ENCODE data around the gene ABRACL. TPM values are rescaled to one million over a fixed set of nuclear protein-coding genes. Genes with fewer than 3 reads are reported as not detected.

Gene ABRACL
- total RNA-seq, 2 donors from 2014 or later = 69.6 to 115 TPM

- Mint-ChIP-seq H3K9me3 (no peaks in the 10 kb centered on the region), H3K27me3 (peaks cover 5 to 7% of the 10 kb centered on the region in 2 donors), H3K4me3 (no peak overlapping the region), H3K4me1 (ENCODE audit: low read depth in 2 of 2) (no peaks in the 10 kb centered on the region), H3K27ac (no peak overlapping the region), H3K36me3 (no peaks in the 10 kb centered on the region)
- no peak for ATAC-seq
- no peak for DNase-seq (ENCODE audit: low spot score)
Observed at GRCh38 chr6:138996524-138996923, 32.0 kb upstream of the ABRACL start.

DNA sequence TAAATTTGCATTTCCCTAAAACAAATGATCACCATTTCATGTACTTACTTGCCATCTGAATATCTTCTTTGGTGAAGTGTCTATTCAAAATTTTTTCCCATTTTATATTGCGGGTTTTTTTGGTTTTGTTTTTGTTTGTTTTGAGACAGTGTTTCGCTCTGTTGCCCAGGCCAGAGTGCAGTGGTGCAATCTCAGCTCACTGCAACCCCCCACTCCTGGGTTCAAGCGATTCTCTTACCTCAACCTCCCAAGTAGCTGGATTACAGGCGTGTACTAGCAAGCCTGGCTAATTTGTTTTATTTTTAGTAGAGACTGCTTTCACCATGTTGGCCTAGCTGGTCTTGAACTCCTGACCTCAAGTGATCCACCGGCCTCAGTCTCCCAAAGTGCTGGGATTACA, 31.4 kb upstream of the ABRACL start:
- no peak overlapping the region for H3K4me3 Mint-ChIP-seq
- H3K36me3 Mint-ChIP-seq = no peaks in the 10 kb centered on the region
- DNase-seq (ENCODE audit: low spot score) (no peak), ATAC-seq (no peak)
- no peaks in the 10 kb centered on the region for H3K4me1 Mint-ChIP-seq (ENCODE audit: low read depth in 2 of 2)
- no peaks in the 10 kb centered on the region for H3K9me3 Mint-ChIP-seq
- peaks cover 4 to 7% of the 10 kb centered on the region in 2 donors for H3K27me3 Mint-ChIP-seq
- no peak overlapping the region for H3K27ac Mint-ChIP-seq

DNA sequence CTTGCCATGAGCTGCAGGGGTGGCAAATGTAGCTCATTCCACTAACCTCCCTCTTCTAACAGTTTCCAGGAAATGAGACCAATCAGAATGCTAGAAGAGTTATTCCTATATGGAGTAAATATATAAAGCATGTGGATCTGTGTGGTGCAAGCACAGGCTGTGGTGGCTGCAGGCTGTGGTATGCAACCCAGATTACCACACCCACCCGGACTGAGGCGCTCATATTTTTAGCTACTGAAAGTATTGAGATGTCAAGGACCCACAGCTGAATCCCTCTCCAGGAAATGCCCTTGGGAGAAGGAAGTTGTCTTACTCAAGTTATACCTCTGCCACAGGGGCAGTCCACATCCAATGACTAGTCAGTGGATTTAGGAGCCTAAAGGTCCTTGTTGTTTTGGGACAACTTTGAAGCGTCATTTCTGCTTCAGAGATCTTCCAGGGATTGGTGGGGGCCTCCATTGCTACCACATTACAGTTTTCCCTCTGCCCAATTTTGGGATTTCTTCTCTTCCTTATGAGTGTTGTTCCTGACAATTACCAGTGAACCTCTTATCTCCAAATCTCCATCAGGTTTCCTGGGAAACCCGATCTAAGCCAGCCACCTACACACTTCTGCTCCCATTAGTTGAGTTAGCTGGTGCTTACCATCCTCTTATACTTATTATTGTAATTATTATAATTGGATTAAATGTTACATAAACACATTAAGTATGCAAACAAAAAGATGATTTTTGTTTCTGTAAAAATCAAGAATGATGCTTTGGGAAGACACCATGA, 28.4 kb upstream of the ABRACL start:
- H3K36me3 Mint-ChIP-seq = no peaks in the 10 kb centered on the region
- ATAC-seq = peak in 1 of 2 donors; percentile 27
- no peaks in the 10 kb centered on the region for H3K4me1 Mint-ChIP-seq (ENCODE audit: low read depth in 2 of 2)

DNA sequence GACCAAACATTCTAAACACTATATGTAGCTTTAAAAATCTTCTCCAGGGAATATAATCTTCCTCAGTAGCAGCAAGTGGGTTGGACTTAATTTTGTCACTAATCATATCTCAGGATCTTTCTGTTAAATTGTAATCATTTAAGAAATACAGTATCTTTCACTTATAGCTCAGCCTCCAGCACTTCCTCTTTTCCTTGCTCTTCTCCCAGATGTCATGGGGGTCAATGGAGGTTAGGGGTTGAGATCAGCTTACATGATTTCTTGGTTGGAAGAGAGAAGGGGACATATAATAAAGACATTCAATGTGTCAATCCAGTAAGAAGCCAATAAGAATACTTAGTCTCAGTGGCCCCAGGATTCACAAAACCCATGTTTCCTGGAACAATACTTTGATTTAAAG, 24.8 kb upstream of the ABRACL start:
- Mint-ChIP-seq H3K36me3 (no peaks in the 10 kb centered on the region), H3K27ac (no peak overlapping the region), H3K4me1 (ENCODE audit: low read depth in 2 of 2) (no peaks in the 10 kb centered on the region), H3K27me3 (peaks cover 0 to 5% of the 10 kb centered on the region in 2 donors), H3K9me3 (no peaks in the 10 kb centered on the region), H3K4me3 (no peak overlapping the region)
- DNase-seq (ENCODE audit: low spot score) = no peak
- no peak for ATAC-seq

More for the DNA sequence above, 28.4 kb upstream of the ABRACL start:
- Mint-ChIP-seq H3K9me3 (no peaks in the 10 kb centered on the region), H3K4me3 (no peak overlapping the region), H3K27me3 (peaks cover 0 to 4% of the 10 kb centered on the region in 2 donors), H3K27ac (no peak overlapping the region)
- no peak for DNase-seq (ENCODE audit: low spot score)

- no peak for DNase-seq (ENCODE audit: low spot score)
- H3K27ac Mint-ChIP-seq = no peak overlapping the region
Observed at GRCh38 chr6:139006477-139006876, 22.1 kb upstream of the ABRACL start.

GRCh38 chr6:139007428-139007827, 21.1 kb upstream of the ABRACL start:
- H3K27ac Mint-ChIP-seq = no peak overlapping the region
- H3K27me3 Mint-ChIP-seq = peaks cover 5 to 7% of the 10 kb centered on the region in 2 donors
- no peaks in the 10 kb centered on the region for H3K4me1 Mint-ChIP-seq (ENCODE audit: low read depth in 2 of 2)
- no peaks in the 10 kb centered on the region for H3K9me3 Mint-ChIP-seq
- DNase-seq (ENCODE audit: low spot score) = no peak
- no peaks in the 10 kb centered on the region for H3K36me3 Mint-ChIP-seq
- H3K4me3 Mint-ChIP-seq = no peak overlapping the region
- ATAC-seq = no peak

More at GRCh38 chr6:139006477-139006876, 22.1 kb upstream of the ABRACL start:
- Mint-ChIP-seq H3K4me3 (no peak overlapping the region), H3K4me1 (ENCODE audit: low read depth in 2 of 2) (no peaks in the 10 kb centered on the region), H3K36me3 (no peaks in the 10 kb centered on the region), H3K27me3 (peaks cover 0 to 5% of the 10 kb centered on the region in 2 donors), H3K9me3 (no peaks in the 10 kb centered on the region)
- no peak for ATAC-seq

DNA sequence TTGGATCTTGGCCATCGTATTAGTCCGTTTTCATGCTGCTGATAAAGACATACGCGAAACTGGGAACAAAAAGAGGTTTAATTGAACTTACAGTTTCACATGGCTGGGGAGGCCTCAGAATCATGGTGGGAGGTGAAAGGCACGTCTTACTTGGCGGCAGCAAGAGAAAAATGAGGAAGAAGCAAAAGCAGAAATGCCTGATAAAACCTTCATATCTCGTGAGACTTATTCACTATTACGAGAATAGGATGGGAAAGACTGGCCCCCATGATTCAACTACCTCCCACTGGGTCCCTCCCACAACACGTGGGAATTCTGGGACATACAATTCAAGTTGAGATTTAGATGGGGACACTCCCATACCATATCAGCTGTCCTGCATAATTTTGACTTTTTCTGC, 20.4 kb upstream of the ABRACL start:
- ATAC-seq (no peak), DNase-seq (ENCODE audit: low spot score) (no peak)
- no peaks in the 10 kb centered on the region for H3K36me3 Mint-ChIP-seq
- H3K4me3 Mint-ChIP-seq = no peak overlapping the region
- H3K27me3 Mint-ChIP-seq = peaks cover 5 to 7% of the 10 kb centered on the region in 2 donors
- H3K9me3 Mint-ChIP-seq = no peaks in the 10 kb centered on the region
- H3K27ac Mint-ChIP-seq = no peak overlapping the region
- no peaks in the 10 kb centered on the region for H3K4me1 Mint-ChIP-seq (ENCODE audit: low read depth in 2 of 2)

DNA sequence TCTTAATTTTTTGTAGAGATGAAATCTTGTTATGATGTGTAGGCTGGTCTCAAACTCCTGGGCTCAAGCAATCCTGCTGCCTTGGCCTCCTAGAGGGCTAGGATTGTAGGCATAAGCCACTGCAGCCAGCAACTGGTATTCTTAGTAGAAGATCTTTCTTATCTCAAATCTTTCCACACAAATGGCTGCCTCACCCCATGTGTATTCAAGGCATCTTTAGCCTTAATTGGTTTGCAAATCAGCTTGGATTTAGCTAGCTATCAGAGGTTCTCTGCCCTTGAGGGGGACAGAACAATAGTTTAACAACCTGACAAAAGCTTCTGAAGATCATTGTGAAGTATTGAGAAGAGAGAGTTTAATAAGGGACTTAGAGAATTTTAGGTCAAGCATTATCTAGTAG, 17.9 kb upstream of the ABRACL start:
- no peak overlapping the region for H3K4me3 Mint-ChIP-seq
- no peak for DNase-seq (ENCODE audit: low spot score)
- H3K27ac Mint-ChIP-seq = no peak overlapping the region
- ATAC-seq = no peak
- no peaks in the 10 kb centered on the region for H3K4me1 Mint-ChIP-seq (ENCODE audit: low read depth in 2 of 2)
- no peaks in the 10 kb centered on the region for H3K9me3 Mint-ChIP-seq
- peaks cover 2 to 7% of the 10 kb centered on the region in 2 donors for H3K27me3 Mint-ChIP-seq
- no peaks in the 10 kb centered on the region for H3K36me3 Mint-ChIP-seq

- Mint-ChIP-seq H3K4me1 (ENCODE audit: low read depth in 2 of 2) (no peaks in the 10 kb centered on the region), H3K36me3 (no peaks in the 10 kb centered on the region), H3K4me3 (no peak overlapping the region), H3K27ac (no peak overlapping the region), H3K9me3 (no peaks in the 10 kb centered on the region), H3K27me3 (peaks cover 2 to 7% of the 10 kb centered on the region in 2 donors)
- DNase-seq (ENCODE audit: low spot score) (no peak), ATAC-seq (no peak)
Observed at GRCh38 chr6:139011980-139012379, 16.6 kb upstream of the ABRACL start.

GRCh38 chr6:139013185-139013800, 15.3 kb upstream of the ABRACL start:
- Mint-ChIP-seq H3K9me3 (no peaks in the 10 kb centered on the region), H3K4me3 (no peak overlapping the region), H3K27ac (no peak overlapping the region), H3K36me3 (no peaks in the 10 kb centered on the region), H3K4me1 (ENCODE audit: low read depth in 2 of 2) (no peaks in the 10 kb centered on the region), H3K27me3 (peaks cover 2 to 9% of the 10 kb centered on the region in 2 donors)
- no peak for DNase-seq (ENCODE audit: low spot score)
- ATAC-seq = no peak

- Mint-ChIP-seq H3K36me3 (no peaks in the 10 kb centered on the region), H3K4me1 (ENCODE audit: low read depth in 2 of 2) (no peaks in the 10 kb centered on the region), H3K4me3 (no peak overlapping the region), H3K27ac (no peak overlapping the region), H3K27me3 (peaks cover 4 to 14% of the 10 kb centered on the region in 2 donors), H3K9me3 (no peaks in the 10 kb centered on the region)
- ATAC-seq (no peak), DNase-seq (ENCODE audit: low spot score) (no peak)
Observed at GRCh38 chr6:139014945-139015344, 13.6 kb upstream of the ABRACL start.

GRCh38 chr6:139016337-139017213, 12.0 kb upstream of the ABRACL start:
- DNase-seq (ENCODE audit: low spot score) (no peak), ATAC-seq (no peak)
- H3K9me3 Mint-ChIP-seq = no peaks in the 10 kb centered on the region
- no peaks in the 10 kb centered on the region for H3K4me1 Mint-ChIP-seq (ENCODE audit: low read depth in 2 of 2)
- peaks cover 4 to 14% of the 10 kb centered on the region in 2 donors for H3K27me3 Mint-ChIP-seq
- no peak overlapping the region for H3K4me3 Mint-ChIP-seq
- no peak overlapping the region for H3K27ac Mint-ChIP-seq
- H3K36me3 Mint-ChIP-seq = no peaks in the 10 kb centered on the region

DNA sequence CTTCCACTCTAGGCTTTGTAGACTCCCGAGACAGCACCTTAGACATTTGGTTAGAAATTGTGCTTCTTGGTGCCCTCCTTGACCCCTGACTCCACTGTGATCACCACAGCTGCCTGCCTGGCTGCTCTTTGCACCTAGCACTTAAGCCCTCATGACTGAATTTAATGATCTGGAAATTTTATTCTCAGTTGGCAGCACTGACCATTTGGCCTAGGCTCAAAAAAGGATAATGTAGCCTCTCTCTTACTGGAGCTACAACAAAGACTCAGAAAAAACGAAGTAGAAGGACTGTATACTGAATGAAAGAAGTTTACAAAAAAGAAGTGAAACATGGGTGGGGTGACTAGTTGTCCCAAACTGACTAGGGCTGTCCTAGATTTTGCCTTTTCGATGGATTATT, 11.3 kb upstream of the ABRACL start:
- Mint-ChIP-seq H3K36me3 (no peaks in the 10 kb centered on the region), H3K27me3 (peaks cover 4 to 9% of the 10 kb centered on the region in 2 donors), H3K27ac (no peak overlapping the region), H3K4me3 (no peak overlapping the region), H3K9me3 (no peaks in the 10 kb centered on the region), H3K4me1 (ENCODE audit: low read depth in 2 of 2) (no peaks in the 10 kb centered on the region)
- ATAC-seq (no peak), DNase-seq (ENCODE audit: low spot score) (no peak)

DNA sequence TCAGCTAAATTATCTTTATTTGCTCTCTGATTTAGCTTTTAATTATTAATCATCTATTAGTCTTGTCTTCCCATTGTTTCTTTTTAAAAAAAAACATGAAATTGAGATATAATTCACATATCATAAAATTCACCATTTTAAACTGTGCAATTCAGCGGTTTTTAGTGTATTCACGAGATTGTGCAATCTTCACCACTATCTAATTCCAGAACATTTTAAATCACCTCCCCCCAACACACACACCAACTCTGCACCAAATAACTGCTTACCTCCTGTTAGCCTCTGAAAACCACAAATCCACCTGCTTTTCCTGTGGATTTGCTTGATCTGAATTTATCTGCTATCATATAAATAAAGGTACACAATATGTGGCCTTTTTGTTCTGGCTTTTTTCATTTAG, 8.8 kb upstream of the ABRACL start:
- ATAC-seq (no peak), DNase-seq (ENCODE audit: low spot score) (no peak)
- Mint-ChIP-seq H3K36me3 (no peaks in the 10 kb centered on the region), H3K27ac (no peak overlapping the region), H3K27me3 (peaks cover 2 to 7% of the 10 kb centered on the region in 2 donors), H3K9me3 (no peaks in the 10 kb centered on the region), H3K4me3 (no peak overlapping the region), H3K4me1 (ENCODE audit: low read depth in 2 of 2) (no peaks in the 10 kb centered on the region)

All from natural killer cell treated with Interleukin-12 subunit alpha and Interleukin-12 subunit beta and Interleukin-15 and Interleukin-18, amount 100 ng/mL, for 72 hours (primary cell).